Measurements from ENCODE around the gene MEN1.

The MEN1 gene

GRCh38 chr11:64834723-64835615 is 24.6 kb upstream of the MEN1 start:
- peak; percentile 91 for ATAC-seq
- no peak for TF ChIP-seq ZC3H10 (CRISPR knock-in tag; IDR thresholded peaks at IDR 0.05)
- TF ChIP-seq ESRRG (CRISPR knock-in tag; IDR thresholded peaks at IDR 0.05): no peak
- no peak for TF ChIP-seq CREB5 (CRISPR knock-in tag; IDR thresholded peaks at IDR 0.05; ENCODE audit: low read depth)
- TF ChIP-seq, protein P1, sequence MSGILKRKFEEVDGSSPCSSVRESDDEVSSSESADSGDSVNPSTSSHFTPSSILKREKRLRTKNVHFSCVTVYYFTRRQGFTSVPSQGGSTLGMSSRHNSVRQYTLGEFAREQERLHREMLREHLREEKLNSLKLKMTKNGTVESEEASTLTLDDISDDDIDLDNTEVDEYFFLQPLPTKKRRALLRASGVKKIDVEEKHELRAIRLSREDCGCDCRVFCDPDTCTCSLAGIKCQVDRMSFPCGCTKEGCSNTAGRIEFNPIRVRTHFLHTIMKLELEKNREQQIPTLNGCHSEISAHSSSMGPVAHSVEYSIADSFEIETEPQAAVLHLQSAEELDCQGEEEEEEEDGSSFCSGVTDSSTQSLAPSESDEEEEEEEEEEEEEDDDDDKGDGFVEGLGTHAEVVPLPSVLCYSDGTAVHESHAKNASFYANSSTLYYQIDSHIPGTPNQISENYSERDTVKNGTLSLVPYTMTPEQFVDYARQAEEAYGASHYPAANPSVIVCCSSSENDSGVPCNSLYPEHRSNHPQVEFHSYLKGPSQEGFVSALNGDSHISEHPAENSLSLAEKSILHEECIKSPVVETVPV (CRISPR knock-in tag; IDR thresholded peaks at IDR 0.05): no peak
- no peak for TF ChIP-seq OSR1 (CRISPR knock-in tag; IDR thresholded peaks at IDR 0.05)
- TF ChIP-seq RARB (CRISPR knock-in tag; IDR thresholded peaks at IDR 0.05): no peak
- no peak for TF ChIP-seq ZNF8 (CRISPR knock-in tag; IDR thresholded peaks at IDR 0.05)
- no peak for TF ChIP-seq ZNF70 (CRISPR knock-in tag; IDR thresholded peaks at IDR 0.05)
- TF ChIP-seq ZFP3 (CRISPR knock-in tag; IDR thresholded peaks at IDR 0.05): no peak
- no peak for TF ChIP-seq ZFP30 (CRISPR knock-in tag; IDR thresholded peaks at IDR 0.05)
- no peak for TF ChIP-seq ISL1 (CRISPR knock-in tag; IDR thresholded peaks at IDR 0.05)
- no peak; the same call in 1 of the 2 replicates for TF ChIP-seq PATZ1 (CRISPR knock-in tag; IDR thresholded peaks at IDR 0.05; ENCODE audit: borderline replicate concordance)
- TF ChIP-seq ARNTL (CRISPR knock-in tag; IDR thresholded peaks at IDR 0.05; ENCODE audit: borderline replicate concordance, low read depth): no peak
- TF ChIP-seq ZNF565 (CRISPR knock-in tag; conservative IDR thresholded peaks at IDR 0.05; ENCODE audit: low read depth): no peak
- TF ChIP-seq BACH2 (CRISPR knock-in tag; IDR thresholded peaks at IDR 0.05; ENCODE audit: borderline replicate concordance): no peak
- TF ChIP-seq TCF4 (CRISPR knock-in tag; IDR thresholded peaks at IDR 0.05; ENCODE audit: borderline replicate concordance): no peak

DNA sequence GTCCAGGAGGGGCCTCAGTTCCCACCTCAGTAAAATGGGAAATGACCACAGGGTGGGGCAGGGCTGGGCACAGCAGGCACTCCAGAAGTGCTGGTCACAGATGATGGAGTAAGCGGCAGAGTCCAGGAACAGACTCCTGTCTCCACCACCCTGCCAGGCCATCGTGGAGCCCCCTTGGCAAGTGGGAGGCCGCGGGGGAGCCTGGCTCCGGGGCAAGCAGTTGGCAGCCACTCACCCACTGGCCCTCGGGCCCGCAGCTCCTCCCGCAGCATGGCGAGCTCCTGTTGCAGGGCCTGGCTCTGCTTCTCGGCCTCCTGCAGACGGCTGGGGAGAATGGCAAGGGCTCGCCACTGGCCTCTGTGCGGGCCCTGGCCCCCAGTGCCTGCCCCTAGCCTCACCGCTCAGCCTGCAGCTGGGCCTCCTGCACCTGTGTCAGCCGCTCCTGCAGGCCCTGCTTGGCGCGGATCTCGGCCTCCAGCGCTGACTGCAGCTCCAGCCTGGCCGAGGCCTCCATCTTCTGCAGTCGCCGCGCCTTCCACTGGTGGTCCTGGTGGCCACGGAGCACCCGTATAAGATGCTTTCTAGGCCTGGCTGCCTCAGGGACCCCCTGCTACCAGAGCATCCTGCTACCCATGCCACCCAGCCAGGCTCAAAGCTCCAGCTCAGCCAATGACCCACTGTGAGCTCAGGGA is 23.8 kb upstream of the MEN1 start:
- ATAC-seq: no peak
- TF ChIP-seq ISL1 (CRISPR knock-in tag; IDR thresholded peaks at IDR 0.05): no peak
- no peak for TF ChIP-seq TCF4 (CRISPR knock-in tag; IDR thresholded peaks at IDR 0.05; ENCODE audit: borderline replicate concordance)
- TF ChIP-seq PPARA (CRISPR knock-in tag; IDR thresholded peaks at IDR 0.05; ENCODE audit: borderline replicate concordance): no peak
- TF ChIP-seq ZNF70 (CRISPR knock-in tag; IDR thresholded peaks at IDR 0.05): no peak
- TF ChIP-seq, protein P1 (CRISPR knock-in tag; IDR thresholded peaks at IDR 0.05): no peak
- no peak for TF ChIP-seq ZFP30 (CRISPR knock-in tag; IDR thresholded peaks at IDR 0.05)
- no peak for TF ChIP-seq GLIS3 (CRISPR knock-in tag; IDR thresholded peaks at IDR 0.05)
- no peak for TF ChIP-seq POU6F1 (CRISPR knock-in tag; IDR thresholded peaks at IDR 0.05; ENCODE audit: borderline replicate concordance, low read depth)
- TF ChIP-seq TOX (CRISPR knock-in tag; IDR thresholded peaks at IDR 0.05; ENCODE audit: borderline replicate concordance): no peak
- TF ChIP-seq OSR1 (CRISPR knock-in tag; IDR thresholded peaks at IDR 0.05): no peak
- no peak for TF ChIP-seq RARB (CRISPR knock-in tag; IDR thresholded peaks at IDR 0.05)
- TF ChIP-seq ZNF565 (CRISPR knock-in tag; conservative IDR thresholded peaks at IDR 0.05; ENCODE audit: low read depth): no peak
- TF ChIP-seq SNAI2 (CRISPR knock-in tag; IDR thresholded peaks at IDR 0.05): no peak
